HG02981 (cell line): Measurements from ENCODE around the gene PRDM16.

Experiments used
- ATAC-seq: cut with Tn5 transposase; IDR thresholded peaks from one replicate; pipeline ENCODE4 v1.9.1; 2021; ENCODE audit warnings: mild to moderate bottlenecking, moderate library complexity; ENCODE audit not compliant: unreplicated experiment

The PRDM16 gene

DNA sequence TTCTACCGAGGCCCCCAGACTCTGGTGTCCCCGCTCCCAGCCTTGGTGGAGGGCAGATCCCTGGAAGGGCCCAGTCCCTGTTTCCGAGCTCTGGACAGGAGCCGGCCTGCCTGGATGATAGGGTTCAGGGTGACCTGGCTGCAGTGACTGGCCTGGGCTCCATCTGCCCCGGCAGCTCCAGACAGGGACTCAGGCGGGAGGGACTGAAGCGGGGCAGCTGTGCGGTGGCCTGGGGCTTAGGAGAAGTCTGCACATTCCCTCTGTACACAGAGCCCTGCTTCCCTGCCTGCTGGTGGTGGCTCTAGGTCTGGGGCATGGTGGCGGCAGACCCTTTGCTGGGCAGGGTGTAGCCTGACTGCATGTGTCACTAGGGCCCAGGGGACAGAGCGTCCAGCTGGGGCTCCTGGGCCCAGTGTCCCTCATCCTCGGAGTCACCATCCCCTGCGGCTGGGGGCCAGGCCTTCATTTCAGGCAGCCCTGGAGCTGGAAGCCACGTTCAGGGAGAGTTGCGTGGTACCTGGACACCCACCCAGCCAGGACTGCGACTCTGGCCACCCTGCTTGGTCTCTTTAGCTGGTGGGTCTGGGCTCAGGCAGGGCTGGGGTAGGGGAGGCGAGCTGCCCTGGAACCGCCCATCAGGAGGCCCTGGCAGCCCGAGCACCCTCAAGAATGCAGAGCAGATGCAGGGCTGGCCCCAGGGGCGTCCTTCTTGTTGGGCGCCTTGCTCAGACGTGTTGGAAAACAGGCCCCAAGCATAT is 395.1 kb downstream of the PRDM16 start:
- ATAC-seq, result no peak

GRCh38 chr1:3464649-3465025 is 395.6 kb downstream of the PRDM16 start:
- no peak for ATAC-seq

- no peak for ATAC-seq
These were observed 396.3 kb downstream of the PRDM16 start for GRCh38 chr1:3465091-3465934.

GRCh38 chr1:3465935-3466321 is 396.9 kb downstream of the PRDM16 start:
- ATAC-seq, result no peak

- no peak for ATAC-seq
These were observed 397.5 kb downstream of the PRDM16 start for GRCh38 chr1:3466366-3467075.

- ATAC-seq, result no peak
These were observed 398.4 kb downstream of the PRDM16 start for GRCh38 chr1:3467096-3468036.

- no peak for ATAC-seq
These were observed 399.5 kb downstream of the PRDM16 start for GRCh38 chr1:3468236-3469103.

DNA sequence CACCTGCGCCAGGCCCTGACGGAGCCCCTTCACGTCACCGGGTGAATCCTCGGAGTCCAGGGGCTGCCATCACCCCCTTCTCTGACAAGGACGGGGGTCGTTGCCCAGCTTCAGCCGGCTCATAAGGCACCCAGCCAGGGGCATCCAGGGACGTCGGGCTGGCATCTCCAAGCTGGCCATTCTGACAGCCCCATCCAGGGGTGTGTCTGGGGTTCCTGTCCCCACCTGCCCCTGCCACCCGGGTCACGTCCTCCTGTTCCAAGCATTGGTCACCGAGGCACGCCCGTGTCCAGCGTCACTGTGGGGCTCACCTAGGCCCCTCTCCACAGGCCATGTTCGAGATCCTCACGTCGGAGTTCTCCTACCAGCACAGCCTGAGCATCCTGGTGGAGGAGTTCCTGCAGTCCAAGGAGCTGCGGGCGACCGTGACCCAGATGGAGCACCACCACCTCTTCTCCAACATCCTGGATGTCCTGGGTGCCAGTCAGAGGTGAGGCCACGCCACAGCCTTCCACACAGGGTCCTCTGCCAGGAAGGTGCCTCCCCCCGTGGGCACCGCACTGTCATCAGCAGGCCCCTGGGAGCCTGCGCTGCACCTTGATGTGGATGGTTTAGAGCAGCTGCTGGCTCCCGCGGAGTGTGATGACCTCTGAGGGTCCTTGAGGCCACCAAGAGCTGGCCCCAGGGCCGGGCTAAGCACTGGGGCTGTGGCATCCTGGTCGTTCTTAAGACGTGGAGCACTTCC is 400.3 kb downstream of the PRDM16 start:
- ATAC-seq, result no peak

DNA sequence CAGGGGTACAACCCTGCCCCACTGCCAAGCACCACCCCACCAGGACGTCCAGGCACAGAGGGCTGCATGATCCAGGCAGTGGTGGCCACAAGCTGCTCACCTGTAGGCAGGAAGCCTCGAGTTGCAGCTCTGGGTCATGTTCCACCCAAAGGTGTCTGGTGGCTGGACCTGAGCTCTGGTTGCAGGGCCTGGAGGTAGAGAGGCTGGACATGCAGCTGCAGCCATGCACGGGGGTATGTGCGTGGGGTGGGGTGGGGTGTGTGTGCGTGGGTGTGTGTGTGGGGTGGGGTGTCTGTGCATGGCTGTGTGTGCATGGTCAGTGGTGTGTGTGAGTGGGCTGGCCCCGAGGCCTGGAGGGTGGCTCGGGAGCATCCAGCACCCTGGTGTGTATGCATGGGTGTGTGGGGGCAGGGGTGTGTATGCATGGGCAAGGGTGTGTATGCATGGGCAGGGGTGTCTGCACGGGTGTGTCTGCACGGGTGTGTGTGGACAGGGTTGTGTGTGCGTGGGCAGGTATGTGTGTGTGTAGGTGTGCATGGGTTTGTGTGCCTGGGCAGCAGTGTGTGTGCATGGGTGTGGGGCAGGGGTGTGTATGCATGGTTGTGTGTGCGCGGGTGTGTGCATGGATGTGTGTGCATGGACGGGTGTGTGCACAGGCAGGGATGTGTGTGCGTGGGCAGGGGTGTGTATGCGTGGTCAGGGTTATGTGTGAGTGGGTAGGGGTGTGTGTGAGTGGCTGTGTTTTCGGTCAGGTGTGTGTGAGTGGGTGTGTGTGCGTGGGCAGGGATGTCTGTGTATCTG is 401.0 kb downstream of the PRDM16 start:
- no peak for ATAC-seq

DNA sequence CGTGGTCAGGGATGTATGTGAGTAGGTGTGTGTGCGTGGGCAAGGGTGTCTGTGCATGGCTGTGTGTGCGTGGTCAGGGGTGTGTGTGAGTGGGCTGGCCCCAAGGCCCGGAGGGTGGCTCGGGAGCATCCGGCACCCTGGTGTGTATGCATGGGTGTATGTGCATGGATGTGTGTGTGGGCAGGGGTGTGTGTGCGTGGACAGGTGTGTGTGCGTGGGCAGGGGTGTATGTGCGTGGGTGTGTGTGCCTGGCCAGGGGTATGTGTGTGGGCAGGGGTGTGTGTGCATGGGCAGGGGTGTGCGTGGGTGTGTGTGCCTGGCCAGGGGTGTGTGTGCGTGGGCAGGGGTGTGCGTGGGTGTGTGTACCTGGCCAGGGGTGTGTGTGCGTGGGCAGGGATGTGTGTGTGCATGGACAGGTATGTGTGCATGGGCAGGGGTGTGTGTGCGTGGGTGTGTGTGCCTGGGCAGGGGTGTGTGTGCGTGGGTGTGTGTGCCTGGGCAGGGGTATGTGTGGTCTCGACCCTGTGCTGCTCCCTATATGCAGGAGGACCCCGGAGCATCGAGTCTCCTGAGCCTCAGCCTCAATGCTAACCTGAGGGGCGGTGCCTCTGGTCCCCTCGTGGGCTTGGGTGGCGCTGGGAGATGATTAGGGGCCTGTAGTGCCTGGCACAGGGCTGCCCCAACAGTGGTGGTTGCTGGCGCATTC is 401.8 kb downstream of the PRDM16 start:
- ATAC-seq, result no peak

DNA sequence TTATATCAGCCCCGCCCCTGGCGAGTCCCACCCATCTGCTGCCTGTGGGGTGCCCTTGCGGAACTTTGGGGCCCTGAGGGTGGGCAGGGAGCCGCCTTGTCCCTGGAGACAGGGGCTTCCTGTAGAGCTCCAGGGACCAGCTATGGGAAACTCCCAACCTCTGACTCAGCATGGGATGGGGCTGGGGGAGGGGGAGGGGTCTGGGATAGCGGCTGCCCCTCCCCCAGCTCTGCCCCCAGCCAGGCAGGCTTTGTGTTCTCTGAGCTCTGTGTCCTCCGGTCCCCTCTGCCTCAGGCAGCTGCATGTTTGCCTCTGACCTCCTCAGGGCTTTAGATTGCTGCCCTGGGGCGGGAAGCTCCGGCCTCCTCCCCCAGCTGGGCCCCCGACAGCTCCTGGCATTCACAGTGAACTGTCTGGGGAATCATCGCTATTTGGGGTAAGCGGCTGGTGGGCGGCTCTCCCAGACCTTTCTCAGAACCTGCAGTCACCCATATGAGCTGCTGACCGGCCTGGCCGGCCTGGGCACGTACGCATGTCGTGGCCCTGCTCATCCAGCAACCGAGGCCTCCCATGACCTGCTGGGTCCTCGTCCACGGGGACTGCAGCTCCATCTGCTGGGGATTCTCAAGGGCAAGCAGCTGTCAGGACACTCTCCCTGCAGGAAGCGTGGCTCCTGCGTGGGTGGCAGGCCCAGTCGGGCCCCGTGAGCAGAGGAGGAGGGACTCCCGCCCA is 402.5 kb downstream of the PRDM16 start:
- no peak for ATAC-seq

- ATAC-seq, result no peak
These were observed 403.3 kb downstream of the PRDM16 start for GRCh38 chr1:3472088-3472850.

- no peak for ATAC-seq
These were observed 403.9 kb downstream of the PRDM16 start for GRCh38 chr1:3472906-3473305.

DNA sequence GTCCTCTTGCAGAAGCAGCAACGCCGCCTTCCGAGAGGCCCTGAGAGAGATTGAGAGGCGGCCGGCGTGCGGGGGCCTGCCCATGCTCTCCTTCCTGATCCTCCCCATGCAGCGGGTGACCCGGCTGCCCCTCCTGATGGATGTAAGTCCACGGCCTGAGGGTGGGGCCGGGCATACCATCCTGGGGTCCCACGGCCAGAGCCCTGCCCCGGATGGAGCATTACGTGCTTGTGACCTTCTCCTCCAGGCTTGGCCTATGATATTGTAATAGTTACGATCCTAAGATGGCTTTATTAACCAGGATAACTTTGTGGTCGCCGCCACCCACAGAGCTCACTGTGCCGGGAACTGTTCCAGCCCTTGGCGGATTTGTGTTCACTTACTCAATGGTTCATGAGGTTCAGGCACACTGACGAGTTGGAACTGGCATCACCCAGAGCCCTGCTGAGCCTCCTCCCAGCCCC is 404.4 kb downstream of the PRDM16 start:
- ATAC-seq, result no peak

- no peak for ATAC-seq
These were observed 405.0 kb downstream of the PRDM16 start for GRCh38 chr1:3474016-3474415.

DNA sequence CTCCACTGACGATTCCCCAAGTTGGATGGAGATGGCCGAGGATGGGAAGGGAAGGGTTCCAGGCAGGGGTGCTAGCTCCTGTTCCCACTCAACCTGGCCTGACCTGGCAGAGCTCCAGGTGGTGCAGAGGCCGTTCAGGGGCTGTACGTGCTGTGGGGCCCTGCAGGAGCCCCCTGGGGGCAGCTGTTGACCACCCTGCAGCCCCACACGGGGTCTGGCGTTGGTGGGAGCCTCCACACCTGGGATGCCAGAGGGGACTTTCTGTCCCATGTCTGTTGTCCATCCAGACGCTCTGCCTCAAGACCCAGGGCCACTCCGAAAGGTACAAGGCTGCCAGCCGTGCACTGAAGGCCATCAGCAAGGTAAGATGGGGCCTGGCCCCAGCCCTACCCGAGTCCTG is 405.4 kb downstream of the PRDM16 start:
- no peak for ATAC-seq
